HEK293T (cell line): ENCODE data around the gene RARA.
"Not testable (repeated sequence)": the region's sequence is repeated elsewhere in the genome, so short reads cannot be mapped to it uniquely, and the experiment has no call there.

ENCODE experiments used
- CTCF ChIA-PET: fragments of 350-600 bp; formaldehyde crosslinking; extraction: SDS; loops from one replicate; lab custom pipeline; 2021; ENCODE audit warnings: antibody characterized with exemption, inconsistent platforms; lab: Yijun Ruan, JAX
- POLR2A ChIA-PET: fragments of 350-600 bp; formaldehyde crosslinking; extraction: SDS; loops from one replicate; lab custom pipeline; 2020; ENCODE audit warnings: antibody characterized with exemption, inconsistent platforms; lab: Yijun Ruan, JAX
- DNase-seq: peaks from one replicate; pipeline ENCODE4 v3.0.0; 2012; ENCODE audit warnings: mixed read lengths; ENCODE audit errors: extremely low spot score
- ARNT ChIP-seq: fragments of 450-650 bp; IDR thresholded peaks from 2 replicates; pipeline ENCODE4 v1.6.1; 2017; ENCODE audit warnings: mild to moderate bottlenecking
- BHLHE40 ChIP-seq: fragments of 450-650 bp; IDR thresholded peaks from 2 replicates; pipeline ENCODE4 v1.6.1; 2016; ENCODE audit warnings: mild to moderate bottlenecking, moderate library complexity, borderline replicate concordance
- CTBP1 ChIP-seq: fragments of 450-650 bp; IDR thresholded peaks from 2 replicates; pipeline ENCODE4 v1.6.1; 2016; ENCODE audit warnings: borderline replicate concordance
- ELF4 ChIP-seq: fragments of 450-650 bp; IDR thresholded peaks from 2 replicates; pipeline ENCODE4 v1.6.1; 2017; ENCODE audit warnings: antibody characterized with exemption
- FOXA1 ChIP-seq: fragments of 450-650 bp; IDR thresholded peaks from 2 replicates; pipeline ENCODE4 v1.6.1; 2016; ENCODE audit warnings: mild to moderate bottlenecking
- FOXK2 ChIP-seq: fragments of 450-650 bp; IDR thresholded peaks from 2 replicates; pipeline ENCODE4 v1.6.1; 2016; ENCODE audit warnings: mild to moderate bottlenecking
- FOXM1 ChIP-seq: fragments of 450-650 bp; IDR thresholded peaks from 2 replicates; pipeline ENCODE4 v1.6.1; 2017; ENCODE audit warnings: mild to moderate bottlenecking, borderline replicate concordance
- HDGF ChIP-seq: fragments of 450-650 bp; IDR thresholded peaks from 2 replicates; pipeline ENCODE4 v1.6.1; 2017; ENCODE audit warnings: antibody characterized with exemption, borderline replicate concordance
- L3MBTL2 ChIP-seq: fragments of 450-650 bp; conservative IDR thresholded peaks from 2 replicates; pipeline ENCODE4 v1.6.1; 2016; ENCODE audit warnings: mild to moderate bottlenecking
- LEF1 ChIP-seq: fragments of 450-650 bp; IDR thresholded peaks from 2 replicates; pipeline ENCODE4 v1.6.1; 2017; ENCODE audit warnings: mild to moderate bottlenecking, borderline replicate concordance
- NFRKB ChIP-seq: fragments of 450-650 bp; IDR thresholded peaks from 2 replicates; pipeline ENCODE4 v1.6.1; 2016; ENCODE audit warnings: mild to moderate bottlenecking, moderate library complexity
- PKNOX1 ChIP-seq: fragments of 450-650 bp; IDR thresholded peaks from 2 replicates; pipeline ENCODE4 v1.6.1; 2016
- SP1 ChIP-seq: fragments of 450-650 bp; IDR thresholded peaks from 2 replicates; pipeline ENCODE4 v1.6.1; 2017
- SUZ12 ChIP-seq: fragments of 450-650 bp; IDR thresholded peaks from 2 replicates; pipeline ENCODE4 v1.6.1; 2016; ENCODE audit warnings: mild to moderate bottlenecking
- TARDBP ChIP-seq: fragments of 450-650 bp; IDR thresholded peaks from 2 replicates; pipeline ENCODE4 v1.6.1; 2016
- ZNF384 ChIP-seq: fragments of 450-650 bp; IDR thresholded peaks from 2 replicates; pipeline ENCODE4 v1.6.1; 2016

The RARA gene

DNA sequence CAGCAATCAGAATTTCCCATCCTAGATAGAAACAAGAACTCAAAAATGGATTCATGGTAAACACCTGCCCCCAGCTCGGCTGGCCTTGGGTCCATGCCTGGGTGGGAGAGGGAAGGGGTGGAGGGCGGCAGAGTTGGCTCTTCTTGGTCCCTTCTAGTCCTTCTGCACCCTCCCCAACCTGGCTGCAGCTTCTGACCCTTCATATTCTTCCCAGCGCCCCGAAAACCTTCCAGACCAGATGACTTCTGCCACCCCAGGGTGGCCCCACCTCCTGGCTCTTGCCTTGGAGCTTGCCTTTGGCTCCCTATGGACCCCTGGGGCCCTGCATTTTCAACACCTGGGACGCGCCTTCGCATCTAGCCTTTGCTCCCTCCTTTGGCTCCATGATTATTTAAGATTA lies 60.9 kb downstream of the RARA start:
- POLR2A ChIA-PET, result interaction anchor here (1.3 kb wide), 1 partner anchor 106 kb away, joined by 4 read pairs; no protein-coding TSS in a partner anchor
- TF ChIP-seq FOXK2, result no peak
- no peak for TF ChIP-seq FOXA1
- TF ChIP-seq SUZ12, result no peak
- TF ChIP-seq LEF1, result no peak
- TF ChIP-seq CTBP1, result no peak
- TF ChIP-seq HDGF, result no peak
- no peak for TF ChIP-seq L3MBTL2
- CTCF ChIA-PET, result no interaction called here
- DNase-seq, result no peak

DNA sequence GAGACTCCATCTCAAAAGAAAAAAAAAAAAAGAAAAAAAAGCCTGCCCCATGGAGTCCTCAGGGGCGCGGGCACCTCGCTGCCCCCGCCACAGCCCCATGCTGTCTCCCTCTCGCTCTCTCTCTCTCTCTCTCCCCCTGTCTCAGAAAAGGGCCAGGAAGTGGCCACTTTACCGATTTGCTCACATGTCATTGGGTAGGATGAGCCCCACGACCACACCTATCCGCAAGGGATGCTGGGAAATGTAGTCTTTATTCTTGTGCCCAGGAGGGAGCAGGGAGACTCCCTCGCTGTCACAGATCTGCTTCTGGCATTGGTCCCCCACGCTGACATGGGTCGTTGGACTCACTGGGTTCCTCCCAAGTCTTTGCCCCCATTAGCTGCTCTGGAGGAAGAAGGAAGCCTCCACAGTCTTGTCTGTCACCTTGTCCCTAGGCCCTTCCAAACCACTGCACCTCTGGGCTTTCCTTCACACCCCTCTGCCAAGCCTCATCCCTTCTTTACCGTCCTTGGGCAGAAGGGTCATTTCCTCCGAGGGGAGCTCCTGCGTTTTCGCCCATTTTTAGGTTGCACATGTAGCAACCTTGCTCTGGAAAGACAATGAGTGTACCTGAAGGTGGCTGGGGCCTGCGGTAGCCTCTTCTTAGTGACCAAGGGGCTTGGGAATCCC lies 62.4 kb downstream of the RARA start:
- TF ChIP-seq ZNF384 (no peak), ARNT (no peak), CTBP1 (no peak), HDGF (no peak), NFRKB (no peak), SP1 (no peak), ELF4 (no peak; the same call in 1 of the 2 replicates), SUZ12 (no peak), BHLHE40 (no peak), FOXK2 (no peak), FOXM1 (no peak), LEF1 (no peak), TARDBP (no peak), L3MBTL2 (no peak), PKNOX1 (no peak), FOXA1 (no peak)
- POLR2A ChIA-PET, result interaction anchor here (0.6 to 1.4 kb wide), 2 partner anchors 10 to 172 kb away, joined by 3 read pairs; no protein-coding TSS in a partner anchor
- DNase-seq, result no peak
- CTCF ChIA-PET, result interaction anchor here (0.6 kb wide), 1 partner anchor 104 kb away, joined by 6 read pairs; no protein-coding TSS in a partner anchor

GRCh38 chr17:40372031-40372430 lies 63.1 kb downstream of the RARA start:
- ChIA-PET POLR2A (interaction anchor here (1.4 kb wide), 1 partner anchor 10 kb away, joined by 3 read pairs; no protein-coding TSS in a partner anchor), CTCF (no interaction called here)
- TF ChIP-seq PKNOX1, result no peak
- no peak for TF ChIP-seq FOXM1
- no peak for TF ChIP-seq ZNF384
- TF ChIP-seq SP1, result no peak
- no peak for DNase-seq

DNA sequence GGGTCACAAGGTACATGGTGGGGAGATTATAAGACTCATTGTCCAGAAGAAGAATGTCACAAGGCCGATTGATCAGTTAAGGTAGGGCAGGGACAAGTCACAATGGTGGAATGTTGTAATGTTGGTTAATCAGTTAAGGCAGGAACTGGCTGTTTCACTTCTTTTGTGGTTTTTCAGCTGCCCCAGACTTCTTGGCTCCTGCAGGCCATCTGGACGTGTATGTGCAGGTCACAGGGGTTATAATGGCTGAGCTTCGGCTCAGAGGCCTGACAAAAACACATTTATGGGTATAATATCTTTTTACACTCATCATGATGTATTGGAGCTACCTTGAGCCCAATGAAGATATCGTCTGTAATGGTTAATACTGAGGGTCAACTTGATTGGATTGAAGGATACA lies 63.7 kb downstream of the RARA start:
- POLR2A ChIA-PET, result interaction anchor here (0.6 to 1.2 kb wide), 2 partner anchors 12 to 45 kb away, joined by 3 to 4 read pairs; partner anchors contain the start of gene TOP2A
- CTCF ChIA-PET, result interaction anchor here (0.6 kb wide), 1 partner anchor 103 kb away, joined by 3 read pairs; no protein-coding TSS in a partner anchor
- not testable (repeated sequence) for DNase-seq

GRCh38 chr17:40373324-40373723 lies 64.3 kb downstream of the RARA start:
- TF ChIP-seq FOXK2 (no peak), HDGF (no peak), LEF1 (no peak), TARDBP (no peak)
- ChIA-PET POLR2A (interaction anchor here (0.6 to 1.2 kb wide), 2 partner anchors 11 to 44 kb away, joined by 3 to 4 read pairs; partner anchors contain the start of gene TOP2A), CTCF (no interaction called here)
- DNase-seq, result no peak

GRCh38 chr17:40373999-40374398 lies 65.0 kb downstream of the RARA start:
- POLR2A ChIA-PET, result interaction anchor here (1.2 kb wide), 1 partner anchor 44 kb away, joined by 4 read pairs; the partner anchor contains the start of gene TOP2A
- DNase-seq, result no peak
- TF ChIP-seq PKNOX1, result no peak
- TF ChIP-seq NFRKB, result no peak
- no peak for TF ChIP-seq LEF1
- no peak for TF ChIP-seq SUZ12
- no peak for TF ChIP-seq FOXM1
- TF ChIP-seq FOXK2, result no peak
- TF ChIP-seq BHLHE40, result no peak
- no peak for TF ChIP-seq ARNT
- TF ChIP-seq L3MBTL2, result no peak
- no peak for TF ChIP-seq ZNF384
- no peak for TF ChIP-seq TARDBP
- CTCF ChIA-PET, result no interaction called here
